MM.1S (cell line): ENCODE results near the gene AUTS2.

Experiments
- CTCF ChIP-seq: fragments of 300-600 bp; sonication (generic); IDR thresholded peaks from 2 replicates; pipeline ENCODE4 v1.5.1; 2016; ENCODE audit warnings: antibody characterized with exemption, low read length, mixed read lengths
- EZH2 ChIP-seq: fragments of 300-600 bp; sonication (generic); optimal IDR thresholded peaks from 2 replicates; pipeline ENCODE3; 2017; ENCODE audit warnings: low read depth, mild to moderate bottlenecking, antibody characterized with exemption, low read length, mixed read lengths

GRCh38 chr7:70807650-70808049, 1209.4 kb downstream of the AUTS2 start:
- TF ChIP-seq CTCF (no peak), EZH2 (no peak)
